Endodermal cell (in vitro differentiated cells): ENCODE results near the gene ZDHHC24. TPM values are rescaled to one million over a fixed set of nuclear protein-coding genes. Genes with fewer than 3 reads are reported as not detected.
A peak's percentile ranks its signal among the peaks of the same experiment; 100 is the strongest.

ENCODE experiments used
- DNase-seq: peaks from one replicate; pipeline ENCODE4 v3.0.0-alpha.2; 2017
- H3K27ac ChIP-seq: 2 replicates; pipeline ENCODE4 v1.5.1; 2013; ENCODE audit warnings: mild to moderate bottlenecking, low read depth, low read length, moderate library complexity
- H3K27me3 ChIP-seq: 2 replicates; pipeline ENCODE4 v1.6.1; 2013; ENCODE audit warnings: mild to moderate bottlenecking, low read length, moderate library complexity; ENCODE audit not compliant: insufficient read depth, control insufficient read depth, poor library complexity, severe bottlenecking
- H3K36me3 ChIP-seq: 2 replicates; pipeline ENCODE4 v1.7.0; 2013; ENCODE audit warnings: mild to moderate bottlenecking, low read length, moderate library complexity; ENCODE audit not compliant: control insufficient read depth, insufficient read depth
- H3K4me1 ChIP-seq: one replicate; pipeline ENCODE4 v1.7.0; 2013; ENCODE audit warnings: low read length; ENCODE audit not compliant: control insufficient read depth, insufficient read depth
- H3K4me3 ChIP-seq: 2 replicates; pipeline ENCODE4 v1.5.1; 2013; ENCODE audit warnings: mild to moderate bottlenecking, low read length, moderate library complexity
- H3K9ac ChIP-seq: 2 replicates; pipeline ENCODE4 v1.6.1; 2013; ENCODE audit warnings: mild to moderate bottlenecking, low read length, moderate library complexity; ENCODE audit not compliant: poor library complexity, severe bottlenecking; ENCODE audit errors: extremely low read depth
- H3K9me3 ChIP-seq: 2 replicates; pipeline ENCODE4 v1.6.1; 2013; ENCODE audit warnings: mild to moderate bottlenecking, low read length, moderate library complexity; ENCODE audit not compliant: control insufficient read depth
- H3K27ac Mint-ChIP-seq: 2 replicates; pipeline ENCODE4 v1.8.0; 2020; ENCODE audit warnings: mixed read lengths
- H3K27me3 Mint-ChIP-seq: 2 replicates; pipeline ENCODE4 v1.8.0; 2021; ENCODE audit warnings: mild to moderate bottlenecking, mixed read lengths; ENCODE audit not compliant: insufficient read depth
- H3K36me3 Mint-ChIP-seq: 2 replicates; pipeline ENCODE4 v1.8.0; 2020; ENCODE audit warnings: low read depth, mixed read lengths
- H3K4me1 Mint-ChIP-seq: 2 replicates; pipeline ENCODE4 v1.8.0; 2020; ENCODE audit warnings: mixed read lengths
- H3K4me3 Mint-ChIP-seq: 2 replicates; pipeline ENCODE4 v1.8.0; 2020; ENCODE audit warnings: mild to moderate bottlenecking, moderate library complexity, mixed read lengths
- H3K9me3 Mint-ChIP-seq: 2 replicates; pipeline ENCODE4 v1.8.0; 2020; ENCODE audit warnings: mild to moderate bottlenecking, mixed read lengths
- CTCF ChIP-seq: fragments of 200-600 bp; sonication (generic); conservative IDR thresholded peaks from 2 replicates; pipeline ENCODE4 v1.5.0; 2021; ENCODE audit warnings: antibody characterized with exemption, mild to moderate bottlenecking
- WGBS, 2 experiments: methylation state at CpG; one replicate each; pipeline versions ENCODE4 v1.1.5 to v1.1.7; 2013; ENCODE audit warnings: missing lambda C conversion rate in 2 of 2, mixed read lengths in 1 of 2; ENCODE audit not compliant: insufficient coverage in 1 of 2, insufficient read length in 1 of 2; 5-methylcytosine and 5-hydroxymethylcytosine counted together
- total RNA-seq, 2 donors: library from RNA; stranded (reverse); fragmentation: NEBNext Ultra II Directional in 1 of 2; extraction: Animal tissue kit (Norgen Biotek cat#: 25700) in 1 of 2; gene quantifications; 2 replicates in 1 of 2; 3 replicates in 1 of 2; pipeline ENCODE4 v1.2.1, GENCODE V29; 2021

The ZDHHC24 gene
- total RNA-seq, 2 donors from 2014 or later: 10.6 to 11.7 TPM

- H3K4me3 ChIP-seq: no peak overlapping the region
- no peaks in the 10 kb centered on the region for H3K36me3 Mint-ChIP-seq
- H3K9me3 ChIP-seq: no peaks in the 10 kb centered on the region
- peaks cover 16% of the 10 kb centered on the region for H3K4me1 Mint-ChIP-seq
- H3K4me3 Mint-ChIP-seq: no peak overlapping the region
- no peak overlapping the region for H3K27ac Mint-ChIP-seq
- WGBS, 2 experiments: 80 to 81% methylated on average over 11 to 16 of the region's 16 CpGs
- DNase-seq: no peak
- H3K27ac ChIP-seq: no peak overlapping the region
- H3K27me3 ChIP-seq: no peaks in the 10 kb centered on the region
- H3K4me1 ChIP-seq: no peaks in the 10 kb centered on the region
- H3K27me3 Mint-ChIP-seq: peaks cover 1% of the 10 kb centered on the region
- no peak overlapping the region for H3K9ac ChIP-seq
- no peak for TF ChIP-seq CTCF
- no peaks in the 10 kb centered on the region for H3K36me3 ChIP-seq
- no peaks in the 10 kb centered on the region for H3K9me3 Mint-ChIP-seq
These were observed 3.2 kb upstream of the ZDHHC24 start for GRCh38 chr11:66548774-66549630.

GRCh38 chr11:66548041-66548440 lies 2.2 kb upstream of the ZDHHC24 start:
- no peaks in the 10 kb centered on the region for H3K9me3 Mint-ChIP-seq
- H3K36me3 Mint-ChIP-seq: peaks cover 3% of the 10 kb centered on the region
- Histone ChIP-seq H3K36me3 (no peaks in the 10 kb centered on the region), H3K9me3 (no peaks in the 10 kb centered on the region), H3K9ac (no peak overlapping the region), H3K4me1 (no peaks in the 10 kb centered on the region), H3K27ac (no peak overlapping the region), H3K4me3 (no peak overlapping the region), H3K27me3 (no peaks in the 10 kb centered on the region)
- TF ChIP-seq CTCF: peak; percentile 30
- 83 to 84% methylated on average over 6 to 11 of the region's 11 CpGs for WGBS, 2 experiments
- H3K4me1 Mint-ChIP-seq: peaks cover 24% of the 10 kb centered on the region
- peaks cover 1% of the 10 kb centered on the region for H3K27me3 Mint-ChIP-seq
- DNase-seq: no peak
- no peak overlapping the region for H3K4me3 Mint-ChIP-seq
- H3K27ac Mint-ChIP-seq: no peak overlapping the region

GRCh38 chr11:66547662-66548009 lies 1.8 kb upstream of the ZDHHC24 start:
- H3K27ac Mint-ChIP-seq: no peak overlapping the region
- H3K9ac ChIP-seq: no peak overlapping the region
- TF ChIP-seq CTCF: no peak
- H3K27me3 ChIP-seq: no peaks in the 10 kb centered on the region
- peaks cover 4% of the 10 kb centered on the region for H3K36me3 Mint-ChIP-seq
- H3K9me3 Mint-ChIP-seq: no peaks in the 10 kb centered on the region
- H3K27me3 Mint-ChIP-seq: peaks cover 1% of the 10 kb centered on the region
- 22 to 64% methylated on average over 3 to 5 of the region's 5 CpGs for WGBS, 2 experiments
- peaks cover 24% of the 10 kb centered on the region for H3K4me1 Mint-ChIP-seq
- no peak overlapping the region for H3K4me3 Mint-ChIP-seq
- no peaks in the 10 kb centered on the region for H3K9me3 ChIP-seq
- H3K4me1 ChIP-seq: no peaks in the 10 kb centered on the region
- peak; percentile 63 for DNase-seq
- H3K36me3 ChIP-seq: no peaks in the 10 kb centered on the region
- peak overlapping the region; percentile 49 for H3K27ac ChIP-seq
- no peak overlapping the region for H3K4me3 ChIP-seq
